ENCODE measurements around the gene MSH2.
"Not testable (repeated sequence)": the region's sequence is repeated elsewhere in the genome, so short reads cannot be mapped to it uniquely, and the experiment has no call there.

Gene MSH2

GRCh38 chr2:47388888-47389287 lies 14.1 kb upstream of the MSH2 start:
- H3K4me3 ChIP-seq (ENCODE audit: low read depth, low read length), result no peak overlapping the region
- TF ChIP-seq CTCF (IDR thresholded peaks at IDR 0.05; ENCODE audit: low read depth, low read length, missing control alignments), result no peak
- no peak for DNase-seq (ENCODE audit: low read depth)

GRCh38 chr2:47389692-47390091 lies 13.3 kb upstream of the MSH2 start:
- DNase-seq (ENCODE audit: low read depth), result no peak
- no peak for TF ChIP-seq CTCF (IDR thresholded peaks at IDR 0.05; ENCODE audit: low read depth, low read length, missing control alignments)
- H3K4me3 ChIP-seq (ENCODE audit: low read depth, low read length), result no peak overlapping the region

DNA sequence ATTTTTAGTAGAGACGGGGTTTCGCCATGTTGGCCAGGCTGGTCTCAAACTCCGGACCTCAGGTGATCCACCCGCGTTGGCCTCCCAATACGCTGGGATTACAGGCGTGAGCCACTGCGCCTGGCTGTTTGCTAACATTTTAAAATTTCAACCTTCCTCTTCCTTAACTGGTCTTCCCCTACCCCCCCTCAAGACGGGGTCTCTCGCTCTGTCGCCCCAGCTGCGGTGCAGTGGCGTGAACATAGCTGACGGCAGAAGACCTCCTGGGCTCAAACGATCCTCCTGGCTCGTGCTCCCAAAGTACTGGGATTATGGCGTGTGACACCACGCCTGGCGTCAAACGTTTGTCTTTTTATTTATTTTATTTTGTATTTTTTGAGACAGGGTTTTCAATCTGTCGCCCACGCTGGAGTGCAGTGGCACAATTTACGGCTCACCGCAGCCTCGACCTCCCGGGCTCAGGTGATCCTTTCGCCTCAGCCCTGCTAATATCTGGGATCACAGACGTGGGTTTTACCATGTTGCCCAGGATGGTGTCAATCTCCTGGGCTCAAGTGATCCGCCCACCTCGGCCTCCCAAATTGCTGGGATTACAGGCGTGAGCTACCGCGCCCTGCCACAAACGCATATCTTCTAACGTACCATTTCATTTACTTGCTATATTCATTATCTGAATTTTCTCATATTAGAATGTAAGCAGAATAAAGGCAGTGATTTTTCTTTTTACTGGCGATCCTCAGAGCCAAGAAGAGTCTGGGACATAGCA lies 984 bp upstream of the MSH2 start:
- peak overlapping the region; percentile 99 for H3K4me3 ChIP-seq (ENCODE audit: low read depth, low read length)
- DNase-seq (ENCODE audit: low read depth), result no peak
- TF ChIP-seq CTCF (IDR thresholded peaks at IDR 0.05; ENCODE audit: low read depth, low read length, missing control alignments), result no peak

- DNase-seq (ENCODE audit: low read depth), result no peak
- peak overlapping the region; percentile 99 for H3K4me3 ChIP-seq (ENCODE audit: low read depth, low read length)
- TF ChIP-seq CTCF (IDR thresholded peaks at IDR 0.05; ENCODE audit: low read depth, low read length, missing control alignments), result no peak
Observed at GRCh38 chr2:47402555-47402804, 476 bp upstream of the MSH2 start.

GRCh38 chr2:47403609-47404193 lies 745 bp downstream of the MSH2 start:
- H3K4me3 ChIP-seq (ENCODE audit: low read depth, low read length), result peak overlapping the region; percentile 99
- no peak for DNase-seq (ENCODE audit: low read depth)
- no peak for TF ChIP-seq CTCF (IDR thresholded peaks at IDR 0.05; ENCODE audit: low read depth, low read length, missing control alignments)

DNA sequence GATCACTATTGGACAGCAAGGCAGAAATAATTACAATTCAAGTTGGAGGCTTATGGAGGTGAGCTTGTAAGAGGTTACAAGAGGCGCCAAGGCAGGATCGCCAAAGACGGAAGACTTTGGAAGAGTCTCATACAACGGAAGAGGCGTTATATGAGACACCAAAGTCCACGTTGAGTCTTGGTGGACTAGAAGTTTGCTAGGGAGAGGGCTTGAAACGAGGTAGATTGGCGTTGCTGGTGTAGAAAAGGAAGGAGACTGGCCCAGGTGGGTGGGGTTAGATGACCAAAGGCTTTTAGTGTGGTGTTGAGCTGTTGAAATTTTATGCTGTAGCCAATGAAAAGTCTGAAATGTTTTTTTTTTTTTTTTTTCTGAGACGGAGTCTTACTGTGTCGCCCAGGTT lies 1.4 kb downstream of the MSH2 start:
- no peak for TF ChIP-seq CTCF (IDR thresholded peaks at IDR 0.05; ENCODE audit: low read depth, low read length, missing control alignments)
- DNase-seq (ENCODE audit: low read depth), result no peak
- peak overlapping the region; percentile 99 for H3K4me3 ChIP-seq (ENCODE audit: low read depth, low read length)

- H3K4me3 ChIP-seq (ENCODE audit: low read depth, low read length), result no peak overlapping the region
- no peak for DNase-seq (ENCODE audit: low read depth)
- no peak for TF ChIP-seq CTCF (IDR thresholded peaks at IDR 0.05; ENCODE audit: low read depth, low read length, missing control alignments)
Observed at GRCh38 chr2:47405757-47406156, 2.8 kb downstream of the MSH2 start.

GRCh38 chr2:47406649-47407330 lies 3.8 kb downstream of the MSH2 start:
- not testable (repeated sequence) for H3K4me3 ChIP-seq (ENCODE audit: low read depth, low read length)

GRCh38 chr2:47407976-47408375 lies 5.0 kb downstream of the MSH2 start:
- DNase-seq (ENCODE audit: low read depth), result not testable (repeated sequence)

More at GRCh38 chr2:47406649-47407330, 3.8 kb downstream of the MSH2 start:
- DNase-seq (ENCODE audit: low read depth), result not testable (repeated sequence)

More at GRCh38 chr2:47407976-47408375, 5.0 kb downstream of the MSH2 start:
- not testable (repeated sequence) for H3K4me3 ChIP-seq (ENCODE audit: low read depth, low read length)

All from GM12864 (cell line).